ENCODE results near the gene SH3RF3.

The SH3RF3 gene

GRCh38 chr2:109139865-109140396, 10.9 kb downstream of the SH3RF3 start:
- Histone ChIP-seq H3K9ac (no peak overlapping the region), H2AFZ (no peak overlapping the region), H3K79me2 (no peaks in the 10 kb centered on the region), H3K27ac (no peak overlapping the region), H3K4me2 (ENCODE audit: low read length) (no peak overlapping the region), H3K36me3 (ENCODE audit: control insufficient read depth, insufficient read depth, low read length) (no peaks in the 10 kb centered on the region), H3K27me3 (ENCODE audit: control insufficient read depth, insufficient read depth, low read length) (no peaks in the 10 kb centered on the region), H3K4me3 (ENCODE audit: low read depth, low read length) (no peak overlapping the region), H3K9me3 (ENCODE audit: control insufficient read depth, low read length) (no peaks in the 10 kb centered on the region), H3K4me1 (peaks cover 12% of the 10 kb centered on the region)
- TF ChIP-seq, protein P1, sequence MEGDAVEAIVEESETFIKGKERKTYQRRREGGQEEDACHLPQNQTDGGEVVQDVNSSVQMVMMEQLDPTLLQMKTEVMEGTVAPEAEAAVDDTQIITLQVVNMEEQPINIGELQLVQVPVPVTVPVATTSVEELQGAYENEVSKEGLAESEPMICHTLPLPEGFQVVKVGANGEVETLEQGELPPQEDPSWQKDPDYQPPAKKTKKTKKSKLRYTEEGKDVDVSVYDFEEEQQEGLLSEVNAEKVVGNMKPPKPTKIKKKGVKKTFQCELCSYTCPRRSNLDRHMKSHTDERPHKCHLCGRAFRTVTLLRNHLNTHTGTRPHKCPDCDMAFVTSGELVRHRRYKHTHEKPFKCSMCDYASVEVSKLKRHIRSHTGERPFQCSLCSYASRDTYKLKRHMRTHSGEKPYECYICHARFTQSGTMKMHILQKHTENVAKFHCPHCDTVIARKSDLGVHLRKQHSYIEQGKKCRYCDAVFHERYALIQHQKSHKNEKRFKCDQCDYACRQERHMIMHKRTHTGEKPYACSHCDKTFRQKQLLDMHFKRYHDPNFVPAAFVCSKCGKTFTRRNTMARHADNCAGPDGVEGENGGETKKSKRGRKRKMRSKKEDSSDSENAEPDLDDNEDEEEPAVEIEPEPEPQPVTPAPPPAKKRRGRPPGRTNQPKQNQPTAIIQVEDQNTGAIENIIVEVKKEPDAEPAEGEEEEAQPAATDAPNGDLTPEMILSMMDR (IDR thresholded peaks at IDR 0.05) = no peak

GRCh38 chr2:109141006-109141600, 12.1 kb downstream of the SH3RF3 start:
- H3K27ac ChIP-seq = no peak overlapping the region
- H3K9me3 ChIP-seq (ENCODE audit: control insufficient read depth, low read length) = no peaks in the 10 kb centered on the region
- H3K27me3 ChIP-seq (ENCODE audit: control insufficient read depth, insufficient read depth, low read length) = no peaks in the 10 kb centered on the region
- peaks cover 1% of the 10 kb centered on the region for H3K4me1 ChIP-seq
- TF ChIP-seq, protein P1 (IDR thresholded peaks at IDR 0.05) = no peak
- H3K79me2 ChIP-seq = no peaks in the 10 kb centered on the region
- no peak overlapping the region for H2AFZ ChIP-seq
- H3K4me3 ChIP-seq (ENCODE audit: low read depth, low read length) = no peak overlapping the region
- no peaks in the 10 kb centered on the region for H3K36me3 ChIP-seq (ENCODE audit: control insufficient read depth, insufficient read depth, low read length)
- no peak overlapping the region for H3K4me2 ChIP-seq (ENCODE audit: low read length)
- H3K9ac ChIP-seq = no peak overlapping the region

DNA sequence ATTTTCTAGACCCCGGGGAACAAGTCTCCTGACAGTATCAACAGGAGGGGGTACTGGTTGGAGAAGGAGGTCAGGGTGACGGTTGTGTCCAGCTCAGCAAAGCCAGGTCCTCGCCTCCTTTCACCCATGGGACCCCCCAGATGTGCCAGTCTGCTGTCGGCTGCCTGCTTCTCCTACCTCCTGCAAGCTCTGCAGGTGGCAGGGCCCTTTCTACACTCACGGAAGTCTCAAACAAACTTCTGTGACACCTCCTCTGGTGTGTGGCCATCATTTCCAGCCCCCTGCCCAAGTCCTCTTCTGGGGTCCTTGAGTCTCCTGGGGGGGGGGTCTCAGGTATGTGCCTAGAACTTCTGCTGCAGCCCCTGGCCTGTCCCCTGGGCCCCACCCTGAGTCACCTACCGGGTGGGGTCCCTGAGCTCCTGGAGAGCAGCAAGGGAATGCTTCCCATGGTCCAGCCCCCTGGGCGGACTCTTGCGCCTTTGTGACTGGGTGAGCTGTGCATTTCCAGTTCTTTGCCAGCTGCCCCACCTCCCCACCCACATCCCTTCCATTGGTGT, 12.8 kb downstream of the SH3RF3 start:
- Histone ChIP-seq H3K79me2 (no peaks in the 10 kb centered on the region), H3K36me3 (ENCODE audit: control insufficient read depth, insufficient read depth, low read length) (no peaks in the 10 kb centered on the region), H3K4me3 (ENCODE audit: low read depth, low read length) (no peak overlapping the region), H3K4me2 (ENCODE audit: low read length) (no peak overlapping the region), H3K27ac (no peak overlapping the region), H3K27me3 (ENCODE audit: control insufficient read depth, insufficient read depth, low read length) (no peaks in the 10 kb centered on the region), H3K4me1 (no peaks in the 10 kb centered on the region), H2AFZ (no peak overlapping the region), H3K9me3 (ENCODE audit: control insufficient read depth, low read length) (no peaks in the 10 kb centered on the region), H3K9ac (no peak overlapping the region)
- TF ChIP-seq, protein P1 (IDR thresholded peaks at IDR 0.05) = no peak

- no peaks in the 10 kb centered on the region for H3K36me3 ChIP-seq (ENCODE audit: control insufficient read depth, insufficient read depth, low read length)
- H3K4me3 ChIP-seq (ENCODE audit: low read depth, low read length) = no peak overlapping the region
- no peaks in the 10 kb centered on the region for H3K27me3 ChIP-seq (ENCODE audit: control insufficient read depth, insufficient read depth, low read length)
- no peaks in the 10 kb centered on the region for H3K4me1 ChIP-seq
- H3K27ac ChIP-seq = no peak overlapping the region
- H3K79me2 ChIP-seq = no peaks in the 10 kb centered on the region
- H3K9ac ChIP-seq = no peak overlapping the region
- H3K9me3 ChIP-seq (ENCODE audit: control insufficient read depth, low read length) = no peaks in the 10 kb centered on the region
- H3K4me2 ChIP-seq (ENCODE audit: low read length) = no peak overlapping the region
- no peak overlapping the region for H2AFZ ChIP-seq
- TF ChIP-seq, protein P1 (IDR thresholded peaks at IDR 0.05) = no peak
Measured at GRCh38 chr2:109142416-109143210, 13.6 kb downstream of the SH3RF3 start.
